Measurements from ENCODE around the gene KCNA5. TPM values are rescaled to one million over a fixed set of nuclear protein-coding genes. Genes with fewer than 3 reads are reported as not detected.

KCNA5 gene
- total RNA-seq, 1 donor from 2014 or later, result not detected

- Mint-ChIP-seq H3K4me1 (ENCODE audit: low read depth, unreplicated experiment) (no peaks in the 10 kb centered on the region), H3K27me3 (ENCODE audit: unreplicated experiment) (peaks cover 2% of the 10 kb centered on the region), H3K27ac (ENCODE audit: unreplicated experiment) (no peak overlapping the region), H3K4me3 (ENCODE audit: unreplicated experiment) (no peak overlapping the region), H3K9me3 (ENCODE audit: unreplicated experiment) (no peaks in the 10 kb centered on the region), H3K36me3 (ENCODE audit: unreplicated experiment) (no peaks in the 10 kb centered on the region)
- DNase-seq, result no peak
- TF ChIP-seq CTCF (IDR thresholded peaks at IDR 0.05; ENCODE audit: partially characterized antibody, unreplicated experiment), result no peak
These were observed 16.4 kb upstream of the KCNA5 start for GRCh38 chr12:5027046-5027821.

GRCh38 chr12:5030066-5030465 is 13.6 kb upstream of the KCNA5 start:
- Mint-ChIP-seq H3K4me1 (ENCODE audit: low read depth, unreplicated experiment) (no peaks in the 10 kb centered on the region), H3K9me3 (ENCODE audit: unreplicated experiment) (no peaks in the 10 kb centered on the region), H3K27me3 (ENCODE audit: unreplicated experiment) (no peaks in the 10 kb centered on the region), H3K4me3 (ENCODE audit: unreplicated experiment) (no peak overlapping the region), H3K36me3 (ENCODE audit: unreplicated experiment) (no peaks in the 10 kb centered on the region), H3K27ac (ENCODE audit: unreplicated experiment) (no peak overlapping the region)
- no peak for DNase-seq
- no peak for TF ChIP-seq CTCF (IDR thresholded peaks at IDR 0.05; ENCODE audit: partially characterized antibody, unreplicated experiment)

- no peak for TF ChIP-seq CTCF (IDR thresholded peaks at IDR 0.05; ENCODE audit: partially characterized antibody, unreplicated experiment)
- Mint-ChIP-seq H3K4me3 (ENCODE audit: unreplicated experiment) (no peak overlapping the region), H3K4me1 (ENCODE audit: low read depth, unreplicated experiment) (no peaks in the 10 kb centered on the region), H3K27ac (ENCODE audit: unreplicated experiment) (no peak overlapping the region), H3K27me3 (ENCODE audit: unreplicated experiment) (no peaks in the 10 kb centered on the region), H3K9me3 (ENCODE audit: unreplicated experiment) (no peaks in the 10 kb centered on the region), H3K36me3 (ENCODE audit: unreplicated experiment) (no peaks in the 10 kb centered on the region)
- DNase-seq, result no peak
These were observed 12.4 kb upstream of the KCNA5 start for GRCh38 chr12:5031242-5031641.

GRCh38 chr12:5031958-5032357 is 11.7 kb upstream of the KCNA5 start:
- Mint-ChIP-seq H3K27ac (ENCODE audit: unreplicated experiment) (no peak overlapping the region), H3K4me1 (ENCODE audit: low read depth, unreplicated experiment) (no peaks in the 10 kb centered on the region), H3K4me3 (ENCODE audit: unreplicated experiment) (no peak overlapping the region), H3K9me3 (ENCODE audit: unreplicated experiment) (peaks cover 1% of the 10 kb centered on the region), H3K27me3 (ENCODE audit: unreplicated experiment) (no peaks in the 10 kb centered on the region), H3K36me3 (ENCODE audit: unreplicated experiment) (no peaks in the 10 kb centered on the region)
- no peak for TF ChIP-seq CTCF (IDR thresholded peaks at IDR 0.05; ENCODE audit: partially characterized antibody, unreplicated experiment)
- DNase-seq, result no peak

GRCh38 chr12:5032821-5033220 is 10.9 kb upstream of the KCNA5 start:
- H3K36me3 Mint-ChIP-seq (ENCODE audit: unreplicated experiment), result no peaks in the 10 kb centered on the region
- peaks cover 1% of the 10 kb centered on the region for H3K9me3 Mint-ChIP-seq (ENCODE audit: unreplicated experiment)

More at GRCh38 chr12:5032821-5033220, 10.9 kb upstream of the KCNA5 start:
- H3K27ac Mint-ChIP-seq (ENCODE audit: unreplicated experiment), result no peak overlapping the region
- H3K4me3 Mint-ChIP-seq (ENCODE audit: unreplicated experiment), result no peak overlapping the region
- no peak for TF ChIP-seq CTCF (IDR thresholded peaks at IDR 0.05; ENCODE audit: partially characterized antibody, unreplicated experiment)
- H3K27me3 Mint-ChIP-seq (ENCODE audit: unreplicated experiment), result no peaks in the 10 kb centered on the region
- DNase-seq, result no peak
- no peaks in the 10 kb centered on the region for H3K4me1 Mint-ChIP-seq (ENCODE audit: low read depth, unreplicated experiment)

All from glutamatergic neuron (in vitro differentiated cells).